Spleen (tissue), 7 donors: Measurements from ENCODE around the gene GJA4.

Source experiments
- POLR2A ChIP-seq, 3 donors: fragments of 450-650 bp; IDR thresholded peaks; one replicate each; pipeline ENCODE4 v1.5.1; 2017; ENCODE audit warnings: antibody characterized with exemption in 3 of 3, mild to moderate bottlenecking in 1 of 3
- POLR2AphosphoS5 ChIP-seq, 3 donors: sonication (generic); formaldehyde crosslinking; IDR thresholded peaks; one replicate each; pipeline ENCODE4 v1.5.1; 2017; ENCODE audit warnings: antibody characterized with exemption in 3 of 3
- TF ChIP-seq, protein P1 (sequence below), 11 experiments: fragments of 200-600 bp in 7 of 11; fragments of 450-650 bp in 4 of 11; sonication (generic) in 4 of 11; IDR thresholded peaks in 8 of 11; conservative IDR thresholded peaks in 3 of 11; 1 replicate in 7 of 11; 2 replicates in 4 of 11; pipeline versions ENCODE4 v1.4.0 to v1.8.0; 2016 to 2021; ENCODE audit warnings: antibody characterized with exemption in 11 of 11, inconsistent platforms in 4 of 11, mild to moderate bottlenecking in 1 of 11
- donor health status: DM: no; HTN: no; CAD: no; lungs with moderate emphysema.
- donor health status: DM: no; HTN: no; CAD: no.
- donor health status: DM: no; HTN: no; CAD: no.

DNA sequence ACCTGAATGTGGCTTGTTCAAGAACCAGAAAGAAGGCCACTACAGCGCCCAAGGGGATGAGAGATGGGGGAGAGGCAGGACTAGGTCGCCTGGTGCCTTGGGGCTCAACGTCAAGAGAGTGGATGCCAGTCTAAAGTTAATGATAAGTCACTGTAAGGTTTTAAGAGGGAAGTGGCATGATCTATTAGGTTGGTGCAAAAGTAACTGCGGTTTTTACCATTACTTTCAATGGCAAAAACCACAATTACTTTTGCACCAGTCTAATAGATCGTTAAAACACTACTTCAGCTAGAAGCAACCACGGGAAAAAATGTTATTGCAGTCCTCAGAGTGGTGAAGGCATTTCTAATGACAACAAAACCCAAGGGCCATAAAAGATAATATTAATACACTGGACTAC, 14.4 kb upstream of the GJA4 start:
- TF ChIP-seq POLR2A (IDR thresholded peaks at IDR 0.05): no peak
- TF ChIP-seq, protein P1, sequence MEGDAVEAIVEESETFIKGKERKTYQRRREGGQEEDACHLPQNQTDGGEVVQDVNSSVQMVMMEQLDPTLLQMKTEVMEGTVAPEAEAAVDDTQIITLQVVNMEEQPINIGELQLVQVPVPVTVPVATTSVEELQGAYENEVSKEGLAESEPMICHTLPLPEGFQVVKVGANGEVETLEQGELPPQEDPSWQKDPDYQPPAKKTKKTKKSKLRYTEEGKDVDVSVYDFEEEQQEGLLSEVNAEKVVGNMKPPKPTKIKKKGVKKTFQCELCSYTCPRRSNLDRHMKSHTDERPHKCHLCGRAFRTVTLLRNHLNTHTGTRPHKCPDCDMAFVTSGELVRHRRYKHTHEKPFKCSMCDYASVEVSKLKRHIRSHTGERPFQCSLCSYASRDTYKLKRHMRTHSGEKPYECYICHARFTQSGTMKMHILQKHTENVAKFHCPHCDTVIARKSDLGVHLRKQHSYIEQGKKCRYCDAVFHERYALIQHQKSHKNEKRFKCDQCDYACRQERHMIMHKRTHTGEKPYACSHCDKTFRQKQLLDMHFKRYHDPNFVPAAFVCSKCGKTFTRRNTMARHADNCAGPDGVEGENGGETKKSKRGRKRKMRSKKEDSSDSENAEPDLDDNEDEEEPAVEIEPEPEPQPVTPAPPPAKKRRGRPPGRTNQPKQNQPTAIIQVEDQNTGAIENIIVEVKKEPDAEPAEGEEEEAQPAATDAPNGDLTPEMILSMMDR (IDR thresholded peaks at IDR 0.05 in 8 of 11, conservative IDR thresholded peaks at IDR 0.05 in 3 of 11): no peak
- TF ChIP-seq POLR2AphosphoS5 (IDR thresholded peaks at IDR 0.05): no peak
